ENCODE measurements around the gene FNDC3B. TPM values are rescaled to one million over a fixed set of nuclear protein-coding genes. Genes with fewer than 3 reads are reported as not detected.

The FNDC3B gene
- polyA plus RNA-seq, 2 of the 4 experiments (the other 2 are of a cell fraction) = 29.5 to 33.6 TPM

GRCh38 chr3:172140499-172141391 lies 101.4 kb downstream of the FNDC3B start (continued):
- TF ChIP-seq CTCF (IDR thresholded peaks at IDR 0.05) = no peak
- TF ChIP-seq BCL3 (IDR thresholded peaks at IDR 0.05) = peak; percentile 92; the same call in 2 of the 3 replicates
- TF ChIP-seq GATA3 (IDR thresholded peaks at IDR 0.05; ENCODE audit: borderline replicate concordance) = peak; percentile 94
- TF ChIP-seq JUN (IDR thresholded peaks at IDR 0.05) = peak; percentile 94; a peak in 4 of 5 replicates
- TF ChIP-seq CHD2 (IDR thresholded peaks at IDR 0.05; ENCODE audit: low read length, partially characterized antibody) = no peak
- no peak for TF ChIP-seq USF2 (IDR thresholded peaks at IDR 0.05)
- TF ChIP-seq ATOH8 (CRISPR knock-in tag; IDR thresholded peaks at IDR 0.05; ENCODE audit: low read depth) = peak; percentile 15; the same call in 1 of the 2 replicates
- peak in 1 of 2 experiments; percentile 50; a peak in 3 of 5 replicates for TF ChIP-seq RAD21 (conservative IDR thresholded peaks at IDR 0.05 in 1 of 2, IDR thresholded peaks at IDR 0.05 in 1 of 2)

- ATAC-seq = peak; percentile 41 to 56; a peak in 3 of 6 replicates
- no peak for FAIRE-seq
- Histone ChIP-seq H3K27ac (peak overlapping the region; percentile 98), H3K4me3 (peak overlapping the region; percentile 16; the same call in 2 of the 3 replicates), H3K4me1 (peaks cover 81% of the 10 kb centered on the region), H3K9me3 (peaks cover 15% of the 10 kb centered on the region; the same call in 2 of the 3 replicates), H3K4me2 (peak overlapping the region; percentile 81)
- DNase-seq (ENCODE audit: low read depth in 1 of 2, low spot score in 1 of 2) = peak in 1 of 2 experiments; percentile 84
- POLR2A ChIA-PET = interaction anchor here (0.6 to 1.3 kb wide), 2 partner anchors 11 to 174 kb away, joined by 4 to 7 read pairs; no protein-coding TSS in a partner anchor
- CTCF ChIA-PET = interaction anchor here (0.7 kb wide), 2 partner anchors 76 to 306 kb away, joined by 3 read pairs; no protein-coding TSS in a partner anchor
- WGBS (ENCODE audit: missing lambda C conversion rate) = 3% methylated on average over 8 of the region's 8 CpGs
- peak; percentile 73 to 83; a peak in 3 of 4 replicates for TF ChIP-seq CEBPB (IDR thresholded peaks at IDR 0.05)
- TF ChIP-seq BCL3 (IDR thresholded peaks at IDR 0.05) = no peak; the same call in 2 of the 3 replicates
- TF ChIP-seq FOSB (CRISPR knock-in tag; IDR thresholded peaks at IDR 0.05) = no peak
- 0 out of 2 replicates have a peak, but pooled peaks have one; percentile 53 for TF ChIP-seq RARB (CRISPR knock-in tag; IDR thresholded peaks at IDR 0.05)
- peak in 1 of 2 experiments; percentile 58; a peak in 2 of 5 replicates for TF ChIP-seq EP300 (IDR thresholded peaks at IDR 0.05)
- TF ChIP-seq EHF (CRISPR knock-in tag; IDR thresholded peaks at IDR 0.05) = peak; percentile 68; the same call in 1 of the 2 replicates
- TF ChIP-seq MAZ (IDR thresholded peaks at IDR 0.05; ENCODE audit: borderline replicate concordance, low read depth, low read length) = no peak
- peak; percentile 63; the same call in 1 of the 2 replicates for TF ChIP-seq HOXB13 (CRISPR knock-in tag; IDR thresholded peaks at IDR 0.05; ENCODE audit: low read depth)
- no peak for TF ChIP-seq PHF8 (IDR thresholded peaks at IDR 0.05; ENCODE audit: borderline replicate concordance, low read depth)
- 0 out of 2 replicates have a peak, but pooled peaks have one; percentile 30 for TF ChIP-seq KDM1A (IDR thresholded peaks at IDR 0.05; ENCODE audit: low read depth)
- peak; percentile 49; the same call in 1 of the 2 replicates for TF ChIP-seq JUNB (IDR thresholded peaks at IDR 0.05)
- TF ChIP-seq GATA3 (IDR thresholded peaks at IDR 0.05; ENCODE audit: borderline replicate concordance) = peak; percentile 52; the same call in 1 of the 2 replicates
- peak; percentile 39; the same call in 1 of the 2 replicates for TF ChIP-seq MAX (IDR thresholded peaks at IDR 0.05)
- no peak for TF ChIP-seq CHD2 (IDR thresholded peaks at IDR 0.05; ENCODE audit: low read length, partially characterized antibody)
- no peak for TF ChIP-seq CHD4 (IDR thresholded peaks at IDR 0.05; ENCODE audit: borderline replicate concordance)
- no peak for TF ChIP-seq ESRRA (IDR thresholded peaks at IDR 0.05; ENCODE audit: borderline replicate concordance, low read length)
- 0 out of 5 replicates have a peak, but pooled peaks of 1 of the 2 experiments have one; percentile 11 for TF ChIP-seq RAD21 (conservative IDR thresholded peaks at IDR 0.05 in 1 of 2, IDR thresholded peaks at IDR 0.05 in 1 of 2)
- no peak for TF ChIP-seq USF2 (IDR thresholded peaks at IDR 0.05)
- no peak for TF ChIP-seq FOSL2 (IDR thresholded peaks at IDR 0.05)
- TF ChIP-seq FOSL2 (CRISPR knock-in tag; IDR thresholded peaks at IDR 0.05) = peak; percentile 80
- TF ChIP-seq HOXB5 (CRISPR knock-in tag; IDR thresholded peaks at IDR 0.05) = peak; percentile 8; the same call in 1 of the 2 replicates
- no peak for TF ChIP-seq FOXS1 (CRISPR knock-in tag; IDR thresholded peaks at IDR 0.05)
- TF ChIP-seq MAFK (IDR thresholded peaks at IDR 0.05; ENCODE audit: partially characterized antibody) = peak; percentile 73
Observed at GRCh38 chr3:172142051-172142863, 102.9 kb downstream of the FNDC3B start.

All from A549 (cell line).